RPMI7951 (cell line): ENCODE measurements around the gene PTPMT1. TPM values are rescaled to one million over a fixed set of nuclear protein-coding genes. Genes with fewer than 3 reads are reported as not detected.
"Not testable (repeated sequence)": the region's sequence is repeated elsewhere in the genome, so short reads cannot be mapped to it uniquely, and the experiment has no call there.

Experiments used
- DNase-seq: peaks from one replicate; pipeline ENCODE4 v3.0.0-alpha.2; 2012; ENCODE audit warnings: low read depth
- total RNA-seq: library from RNA; depleted of rRNA; stranded (reverse); fragments of >200 nt; shearing (Covaris generic); gene quantifications from 2 replicates; pipeline ENCODE4 v1.2.3, GENCODE V29; 2014

Gene PTPMT1
- total RNA-seq, 1 experiment from 2014 or later = 86.9 TPM

DNA sequence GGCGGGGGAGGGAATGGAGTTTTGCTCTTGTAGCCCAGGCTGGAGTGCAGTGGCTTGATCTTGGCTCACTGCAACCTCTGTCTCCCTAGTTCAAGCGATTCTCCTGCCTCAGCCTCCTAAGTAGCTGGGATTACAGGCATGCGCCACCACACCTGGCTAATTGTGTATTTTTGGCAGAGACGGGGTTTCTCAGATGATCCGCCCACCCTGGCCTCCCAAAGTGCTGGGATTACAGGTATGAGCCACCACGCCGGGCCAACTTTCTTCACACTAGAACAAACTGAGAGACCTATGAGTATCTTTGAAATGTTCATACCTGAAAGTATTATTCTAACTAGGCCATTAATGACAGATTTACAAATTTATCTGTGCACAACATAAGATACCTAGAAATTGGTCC lies 19.1 kb upstream of the PTPMT1 start:
- DNase-seq = not testable (repeated sequence)

- no peak for DNase-seq
Observed at GRCh38 chr11:47550288-47551047, 14.9 kb upstream of the PTPMT1 start.

GRCh38 chr11:47551086-47551485 lies 14.3 kb upstream of the PTPMT1 start:
- DNase-seq = peak; percentile 49

DNA sequence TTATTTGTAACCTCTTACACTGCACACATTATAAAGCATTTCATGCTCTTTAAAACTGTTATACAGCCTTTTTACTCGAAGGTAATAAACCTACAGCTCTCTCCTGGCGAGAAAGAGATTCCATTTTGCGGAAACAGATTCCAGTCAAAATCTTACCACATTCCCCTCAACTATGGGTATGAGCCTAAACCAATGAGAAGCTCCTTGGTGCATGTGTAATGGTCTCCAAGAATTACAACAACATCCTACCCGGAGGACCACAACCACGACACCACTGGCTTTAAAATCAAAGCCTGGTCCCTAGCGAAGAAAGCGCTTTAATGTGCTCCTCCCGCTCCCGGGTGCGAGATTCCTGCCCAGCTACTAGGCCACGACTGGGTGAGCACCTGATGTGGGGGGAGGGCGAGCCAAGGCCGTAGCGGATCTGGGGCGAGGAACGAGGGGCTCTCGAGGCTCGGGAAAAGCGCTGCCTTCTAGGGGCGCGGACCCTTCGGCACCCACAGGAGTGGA lies 13.3 kb upstream of the PTPMT1 start:
- DNase-seq = peak; percentile 26

DNA sequence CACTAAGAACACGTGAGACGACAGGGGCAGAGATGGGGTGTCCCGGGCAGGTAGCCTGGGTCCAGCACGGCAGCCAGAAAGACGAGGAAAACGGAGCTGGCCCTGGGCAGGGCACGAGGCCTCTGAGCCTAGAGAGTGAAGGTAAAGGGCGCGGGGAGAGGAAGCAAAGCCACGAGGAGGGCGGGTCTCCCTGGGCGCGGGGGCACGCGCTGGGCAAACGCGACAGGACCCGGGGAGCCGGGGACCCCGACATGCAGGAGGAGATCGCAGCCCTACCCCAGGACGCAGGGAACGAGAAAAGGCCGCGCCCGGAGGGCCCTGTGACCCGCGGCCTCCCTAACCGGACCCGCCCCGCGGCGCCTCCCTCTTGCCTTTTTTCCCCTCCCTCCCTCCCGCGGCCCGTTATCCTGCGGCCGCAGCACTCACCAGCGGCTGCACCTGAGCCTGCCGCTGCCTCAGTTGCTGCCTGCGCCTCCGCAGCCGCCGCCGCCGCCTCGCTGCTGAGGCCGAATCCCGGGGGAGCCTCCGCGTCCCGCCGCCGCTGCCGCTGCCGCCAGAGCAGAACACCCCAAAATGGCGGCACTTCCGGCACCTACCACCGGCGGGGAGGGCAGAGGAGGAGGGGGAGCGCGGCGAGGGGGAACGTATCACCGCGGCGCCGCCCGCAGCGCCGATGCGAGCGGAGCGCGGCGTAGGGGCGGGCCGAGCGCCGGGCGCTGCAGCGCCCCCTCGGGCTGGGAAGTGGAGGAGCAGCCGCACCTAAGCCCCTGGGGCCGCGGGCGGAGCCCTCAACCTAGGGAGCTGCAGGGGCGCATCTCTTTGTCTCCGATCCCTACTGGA lies 12.6 kb upstream of the PTPMT1 start, which contains the start of gene CELF1:
CELF1 (minus strand) TSS at position 567 of the 840 bp plus-strand sequence. CDS start 53,609 bp downstream, outside the sequence.
- peak; percentile 86 for DNase-seq

- DNase-seq = no peak
Observed at GRCh38 chr11:47553406-47553743, 12.0 kb upstream of the PTPMT1 start.

DNA sequence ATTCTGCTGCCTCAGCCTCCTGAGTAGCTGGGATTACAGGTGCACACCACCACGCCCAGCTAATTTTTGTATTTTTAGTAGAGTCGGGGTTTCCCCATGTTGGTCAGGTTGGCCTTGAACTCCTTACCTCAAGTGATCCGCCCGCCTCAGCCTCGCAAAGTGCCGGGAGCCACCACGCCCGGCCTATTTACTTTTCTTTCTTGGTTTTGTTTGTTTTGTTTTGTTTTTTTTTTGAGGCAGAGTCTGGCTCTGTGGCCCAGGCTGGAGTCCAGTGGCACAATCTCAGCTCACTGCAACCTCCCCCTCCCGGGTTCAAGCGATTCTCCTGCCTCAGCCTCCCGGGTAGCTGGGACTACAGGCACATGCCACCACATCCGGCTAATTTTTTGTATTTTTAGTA lies 8.4 kb upstream of the PTPMT1 start:
- not testable (repeated sequence) for DNase-seq

- no peak for DNase-seq
Observed at GRCh38 chr11:47558695-47559094, 6.7 kb upstream of the PTPMT1 start.

- no peak for DNase-seq
Observed at GRCh38 chr11:47560426-47560825, 5.0 kb upstream of the PTPMT1 start.

- DNase-seq = not testable (repeated sequence)
Observed at GRCh38 chr11:47562393-47562792, 3.0 kb upstream of the PTPMT1 start.

DNA sequence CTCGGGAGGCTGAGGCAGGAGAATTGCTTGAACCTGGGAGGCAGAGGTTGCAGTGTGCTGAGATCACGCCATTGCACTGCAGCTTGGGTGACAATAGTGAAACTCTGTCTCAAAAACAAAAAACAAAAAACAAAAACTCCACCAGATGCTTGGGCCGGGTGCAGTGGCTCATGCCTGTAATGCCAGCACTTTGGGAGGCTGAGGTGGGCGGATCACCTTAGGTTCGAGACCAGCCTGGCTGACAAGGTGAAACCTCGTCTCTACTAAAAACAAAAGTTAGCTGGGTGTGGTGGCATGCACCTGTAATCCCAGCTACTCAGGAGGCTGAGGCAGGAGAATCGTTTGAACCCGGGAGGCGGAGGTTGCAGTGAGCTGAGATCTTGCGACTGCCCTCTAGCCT lies 1.0 kb upstream of the PTPMT1 start:
- not testable (repeated sequence) for DNase-seq

DNA sequence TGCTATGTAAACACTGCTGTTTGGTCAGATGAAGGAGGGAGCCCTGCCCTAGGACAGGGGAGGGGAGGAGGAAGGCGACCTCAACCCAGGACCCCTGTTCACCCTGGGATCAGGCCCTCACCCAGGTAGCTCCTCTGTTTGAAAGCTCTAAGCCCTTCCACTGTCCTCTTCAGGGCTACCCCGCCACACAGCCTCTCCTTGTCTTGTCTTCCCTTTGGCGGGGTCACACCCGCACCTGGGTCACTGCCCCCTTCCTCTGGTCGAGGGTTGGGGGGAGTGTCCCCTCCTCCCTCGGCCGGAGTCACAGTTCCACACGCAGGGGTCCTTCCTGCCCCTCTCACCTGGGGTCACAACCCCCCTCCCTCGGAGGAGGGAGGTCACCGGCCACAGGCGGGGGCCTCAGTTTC lies 463 bp upstream of the PTPMT1 start:
- DNase-seq = no peak

DNA sequence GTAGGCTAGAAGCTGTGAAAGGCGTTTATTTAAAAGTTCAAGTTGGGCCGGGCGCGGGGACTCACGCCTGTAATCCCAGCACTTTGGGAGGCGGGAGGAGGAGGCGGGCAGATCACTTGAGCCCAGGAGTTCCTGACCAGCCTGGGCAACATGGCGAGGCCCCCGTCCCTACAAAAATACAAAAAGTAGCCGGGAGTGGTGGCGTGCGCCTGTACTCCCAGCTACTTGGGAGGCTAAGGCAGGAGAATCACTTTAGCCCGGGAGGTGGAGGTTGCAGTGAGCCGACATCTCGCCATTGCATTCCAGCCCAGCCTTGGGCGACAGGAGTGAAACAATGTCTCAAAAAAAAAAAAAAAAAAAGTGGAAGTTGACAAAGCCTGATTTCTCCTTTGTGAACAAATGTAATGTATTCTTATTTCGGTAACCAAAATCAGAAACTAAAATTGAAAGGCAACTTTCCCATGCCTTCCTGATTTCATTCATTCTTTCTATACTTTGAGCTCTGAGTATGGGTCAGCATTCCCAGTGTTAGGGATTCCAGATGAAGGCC lies 825 bp downstream of the PTPMT1 start:
- no peak for DNase-seq

- DNase-seq = no peak
Observed at GRCh38 chr11:47569646-47570045, 4.2 kb downstream of the PTPMT1 start.

DNA sequence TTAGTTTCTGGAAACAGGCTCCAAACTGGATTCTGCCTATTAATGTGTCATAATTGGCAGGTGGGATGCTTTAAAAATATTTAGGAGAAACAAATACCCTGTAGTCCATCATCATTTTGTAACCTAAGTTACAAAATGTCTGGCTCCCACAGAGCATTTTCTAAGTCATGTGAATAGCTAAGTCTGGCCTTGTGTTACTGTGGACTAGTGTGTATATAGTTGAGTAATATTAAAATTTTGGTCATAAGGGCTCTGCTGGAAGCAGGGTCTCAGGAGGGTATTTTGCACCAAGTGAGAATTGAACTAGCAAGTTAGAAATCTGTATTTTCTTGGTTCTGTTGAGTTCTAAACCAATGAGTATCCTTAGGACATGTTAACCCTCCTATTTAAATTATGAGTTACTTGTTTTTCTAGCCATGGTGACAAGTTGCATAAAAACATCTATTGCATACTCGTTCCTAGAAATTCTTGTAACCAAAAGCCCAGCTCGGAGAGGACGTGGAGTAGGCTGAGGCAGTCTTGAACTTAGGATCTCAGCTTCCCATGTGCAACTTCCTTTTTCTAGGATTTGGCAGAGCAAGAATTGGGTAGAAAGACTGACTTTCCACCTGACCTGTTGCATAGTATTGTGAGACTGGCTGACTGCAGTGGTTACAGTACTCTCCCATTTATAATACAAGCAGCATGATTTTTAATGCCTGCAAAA lies 5.4 kb downstream of the PTPMT1 start:
- DNase-seq = no peak

- no peak for DNase-seq
Observed at GRCh38 chr11:47571357-47571729, 5.9 kb downstream of the PTPMT1 start.

- peak; percentile 40 for DNase-seq
Observed at GRCh38 chr11:47571895-47572294, 6.5 kb downstream of the PTPMT1 start.

GRCh38 chr11:47572715-47573255 lies 7.4 kb downstream of the PTPMT1 start:
- DNase-seq = no peak

- no peak for DNase-seq
Observed at GRCh38 chr11:47573321-47573720, 7.9 kb downstream of the PTPMT1 start.

GRCh38 chr11:47577460-47578041 lies 12.2 kb downstream of the PTPMT1 start:
- DNase-seq = no peak
